Measurements from ENCODE around the gene AFAP1L2.

Gene AFAP1L2, protein sequence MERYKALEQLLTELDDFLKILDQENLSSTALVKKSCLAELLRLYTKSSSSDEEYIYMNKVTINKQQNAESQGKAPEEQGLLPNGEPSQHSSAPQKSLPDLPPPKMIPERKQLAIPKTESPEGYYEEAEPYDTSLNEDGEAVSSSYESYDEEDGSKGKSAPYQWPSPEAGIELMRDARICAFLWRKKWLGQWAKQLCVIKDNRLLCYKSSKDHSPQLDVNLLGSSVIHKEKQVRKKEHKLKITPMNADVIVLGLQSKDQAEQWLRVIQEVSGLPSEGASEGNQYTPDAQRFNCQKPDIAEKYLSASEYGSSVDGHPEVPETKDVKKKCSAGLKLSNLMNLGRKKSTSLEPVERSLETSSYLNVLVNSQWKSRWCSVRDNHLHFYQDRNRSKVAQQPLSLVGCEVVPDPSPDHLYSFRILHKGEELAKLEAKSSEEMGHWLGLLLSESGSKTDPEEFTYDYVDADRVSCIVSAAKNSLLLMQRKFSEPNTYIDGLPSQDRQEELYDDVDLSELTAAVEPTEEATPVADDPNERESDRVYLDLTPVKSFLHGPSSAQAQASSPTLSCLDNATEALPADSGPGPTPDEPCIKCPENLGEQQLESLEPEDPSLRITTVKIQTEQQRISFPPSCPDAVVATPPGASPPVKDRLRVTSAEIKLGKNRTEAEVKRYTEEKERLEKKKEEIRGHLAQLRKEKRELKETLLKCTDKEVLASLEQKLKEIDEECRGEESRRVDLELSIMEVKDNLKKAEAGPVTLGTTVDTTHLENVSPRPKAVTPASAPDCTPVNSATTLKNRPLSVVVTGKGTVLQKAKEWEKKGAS

DNA sequence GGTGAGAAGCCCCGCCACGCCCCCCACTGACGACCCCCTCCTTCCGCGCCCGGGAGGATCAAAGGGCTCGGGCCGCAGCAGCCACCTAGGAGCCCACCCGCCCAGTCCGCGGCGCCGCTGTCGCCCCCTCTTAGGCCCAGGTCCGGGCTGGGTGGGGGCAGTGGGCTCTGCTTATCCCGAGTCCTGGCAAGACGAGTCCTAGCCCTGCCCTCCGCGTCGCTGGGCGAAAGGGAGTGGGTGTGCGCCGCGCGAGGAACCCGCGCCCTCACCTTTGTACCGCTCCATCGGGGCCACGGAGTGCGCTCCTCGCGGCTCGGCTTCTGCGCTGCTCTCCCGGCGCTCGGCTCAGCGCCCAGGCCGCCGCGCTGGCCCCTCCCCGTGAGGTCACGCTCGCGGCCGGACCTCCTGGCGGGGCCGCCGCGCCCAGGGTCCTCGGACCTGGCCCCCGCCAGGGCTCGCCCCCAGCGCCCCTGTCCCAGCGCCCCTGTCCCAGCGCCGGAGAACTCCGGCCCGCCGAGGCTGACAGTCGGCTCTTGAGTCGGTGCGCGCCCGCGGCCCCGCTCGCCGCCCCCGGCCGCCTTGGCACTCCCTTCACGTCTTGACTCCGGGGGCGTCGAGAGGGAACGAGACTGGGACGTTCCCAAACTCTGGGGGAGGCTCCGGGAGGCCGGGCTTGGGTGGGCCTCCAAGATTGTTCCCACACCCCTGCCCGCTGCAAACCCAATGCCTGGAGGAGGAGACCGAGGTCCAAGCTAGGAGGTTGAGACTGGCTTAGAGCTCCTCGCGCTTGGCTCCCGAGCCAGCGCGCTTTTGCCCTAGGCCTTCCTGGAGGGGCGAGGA is at the start of gene AFAP1L2:
Gene AFAP1L2 (minus strand): TSS at position 332 of the 840 bp plus-strand sequence. CDS start 47 bp downstream, at position 285.
- DNase-seq = no peak

GRCh38 chr10:114453576-114453975 is 49.3 kb upstream of the AFAP1L2 start:
- DNase-seq = no peak

GRCh38 chr10:114448897-114449296 is 44.6 kb upstream of the AFAP1L2 start:
- no peak for DNase-seq

DNA sequence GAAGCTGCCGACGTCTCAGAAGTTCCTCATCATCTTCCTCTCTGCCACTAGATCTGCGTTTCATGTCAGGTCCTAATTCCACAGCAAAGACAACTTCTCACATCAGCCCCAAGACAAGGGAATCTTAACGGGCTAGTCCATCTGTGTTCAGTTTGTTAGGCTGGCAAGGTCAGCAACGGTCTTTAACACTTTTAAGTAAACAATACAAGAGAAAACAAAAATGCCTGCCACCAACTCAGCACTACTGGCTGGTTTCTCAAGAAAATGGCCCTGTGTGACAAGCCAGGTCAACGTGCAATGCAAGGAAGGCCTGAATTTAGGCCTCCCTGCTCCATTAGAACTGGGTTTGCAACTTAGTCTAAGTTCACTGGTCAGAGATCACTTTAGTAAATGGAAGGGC is 41.0 kb upstream of the AFAP1L2 start:
- no peak for DNase-seq

- DNase-seq = no peak
These were observed 40.5 kb upstream of the AFAP1L2 start for GRCh38 chr10:114444819-114445218.

GRCh38 chr10:114442091-114442630 is 37.9 kb upstream of the AFAP1L2 start:
- no peak for DNase-seq

GRCh38 chr10:114441107-114441506 is 36.8 kb upstream of the AFAP1L2 start:
- DNase-seq = no peak

DNA sequence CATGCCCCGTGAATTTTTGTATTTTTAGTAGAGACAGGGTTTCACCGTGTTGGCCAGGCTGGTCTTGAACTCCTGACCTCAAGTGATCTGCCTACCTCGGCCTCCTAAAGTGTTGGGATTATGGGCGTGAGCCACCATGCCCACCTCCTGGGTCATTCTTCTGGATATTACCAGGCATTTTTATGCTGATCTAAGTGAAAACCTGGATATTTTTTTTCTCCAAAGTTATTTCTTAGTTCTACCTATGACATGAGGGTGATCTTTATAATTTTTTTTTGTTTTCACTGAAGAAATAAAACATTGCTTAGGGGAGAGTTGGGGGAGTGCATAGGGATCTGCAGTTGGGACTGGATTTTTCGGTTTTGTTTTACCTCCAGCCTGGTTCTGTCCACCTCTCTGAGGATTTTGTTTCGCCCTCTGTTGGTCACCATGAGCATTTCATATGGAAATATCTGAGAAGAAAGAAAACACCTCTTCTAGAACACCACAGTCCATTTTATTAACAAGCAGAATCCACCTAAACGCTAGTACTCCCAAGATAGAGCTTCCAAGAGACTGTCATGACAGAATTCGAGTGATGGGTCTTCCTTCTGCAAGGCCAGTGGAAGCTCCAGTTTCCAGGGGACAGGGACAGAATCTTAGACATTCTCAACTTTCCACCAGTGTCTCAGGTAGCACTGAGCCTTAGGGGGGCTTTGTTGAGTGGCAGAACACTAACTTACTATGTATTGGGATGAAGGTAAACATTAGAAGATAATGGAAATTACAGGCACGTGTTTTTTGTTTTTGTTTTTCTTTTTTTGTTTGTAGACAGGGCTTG is 33.4 kb upstream of the AFAP1L2 start:
- DNase-seq = no peak

DNA sequence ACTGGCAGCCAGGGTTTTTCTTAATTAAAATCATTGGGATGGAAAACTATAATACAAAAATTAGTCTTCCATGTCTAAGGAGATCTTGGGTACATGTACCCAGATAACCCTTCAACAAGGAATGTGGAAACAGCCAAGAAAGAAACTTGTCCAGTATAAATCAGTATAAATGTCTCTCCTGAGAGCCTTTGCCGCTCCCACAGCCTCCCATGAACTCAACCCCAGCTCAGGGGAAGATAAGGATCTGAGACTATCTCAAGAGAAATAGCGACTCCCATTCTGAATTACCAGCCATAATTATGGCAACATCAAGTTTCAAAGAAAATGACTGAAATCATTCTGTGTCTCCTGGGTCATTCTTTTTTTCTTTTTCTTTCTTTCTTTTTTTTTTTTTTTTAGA is 32.6 kb upstream of the AFAP1L2 start:
- DNase-seq = no peak

DNA sequence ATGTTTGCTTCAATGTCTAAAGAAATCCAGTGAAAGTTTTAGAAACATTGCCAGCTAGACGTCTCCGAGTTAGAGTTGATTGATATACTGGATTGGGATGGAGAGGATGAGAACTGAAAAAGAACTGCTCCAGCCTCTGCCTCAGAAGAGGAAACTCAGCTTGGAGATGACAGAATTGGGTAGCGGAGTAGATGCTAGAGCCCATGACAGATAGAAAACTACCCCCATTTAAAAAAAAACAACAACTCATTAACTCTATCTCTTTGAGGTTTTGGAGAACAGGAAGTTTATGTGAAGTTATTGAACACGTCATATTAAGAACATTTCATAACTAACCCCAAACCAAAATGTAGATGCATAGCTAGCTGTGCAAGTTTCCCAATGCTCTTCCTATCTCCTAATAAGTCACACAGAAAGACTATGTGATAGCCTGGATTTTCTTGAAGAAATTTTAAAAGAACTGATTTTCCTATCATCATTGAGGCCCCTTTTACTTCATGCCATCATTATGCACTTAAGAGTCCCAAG is 28.3 kb upstream of the AFAP1L2 start:
- no peak for DNase-seq

DNA sequence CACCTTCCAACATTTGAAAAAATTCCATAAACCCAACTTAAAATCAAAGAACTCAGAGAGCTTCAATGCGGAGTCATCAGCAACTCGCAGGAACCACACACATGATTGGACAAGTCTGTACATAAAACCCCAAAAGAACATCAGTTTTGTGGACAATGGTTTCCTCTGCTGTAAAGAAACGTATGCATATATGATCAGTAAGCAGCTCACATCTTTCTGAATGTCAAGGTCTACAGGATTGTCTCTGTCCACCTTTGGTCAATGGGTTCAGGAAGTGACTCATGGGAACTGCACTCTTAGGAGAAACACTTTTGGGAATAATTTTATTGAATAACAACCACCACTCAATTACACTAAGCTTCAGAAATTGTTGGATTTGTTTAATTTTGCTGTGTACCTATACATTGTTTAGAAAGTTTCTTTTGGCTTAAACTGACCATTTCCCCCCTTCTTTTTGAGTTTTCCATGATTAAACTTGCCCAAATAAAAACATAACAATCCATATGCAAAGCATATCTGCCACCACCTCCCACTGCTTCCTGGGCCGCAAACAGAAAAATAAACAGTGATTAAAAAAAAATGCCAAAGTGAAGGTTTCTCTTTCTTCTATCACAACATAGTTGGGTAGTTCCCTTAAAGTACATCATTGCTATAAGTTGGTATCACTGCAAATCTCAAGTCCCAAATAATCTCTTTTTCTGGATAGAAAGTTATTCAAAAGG is 27.3 kb upstream of the AFAP1L2 start:
- DNase-seq = no peak

DNA sequence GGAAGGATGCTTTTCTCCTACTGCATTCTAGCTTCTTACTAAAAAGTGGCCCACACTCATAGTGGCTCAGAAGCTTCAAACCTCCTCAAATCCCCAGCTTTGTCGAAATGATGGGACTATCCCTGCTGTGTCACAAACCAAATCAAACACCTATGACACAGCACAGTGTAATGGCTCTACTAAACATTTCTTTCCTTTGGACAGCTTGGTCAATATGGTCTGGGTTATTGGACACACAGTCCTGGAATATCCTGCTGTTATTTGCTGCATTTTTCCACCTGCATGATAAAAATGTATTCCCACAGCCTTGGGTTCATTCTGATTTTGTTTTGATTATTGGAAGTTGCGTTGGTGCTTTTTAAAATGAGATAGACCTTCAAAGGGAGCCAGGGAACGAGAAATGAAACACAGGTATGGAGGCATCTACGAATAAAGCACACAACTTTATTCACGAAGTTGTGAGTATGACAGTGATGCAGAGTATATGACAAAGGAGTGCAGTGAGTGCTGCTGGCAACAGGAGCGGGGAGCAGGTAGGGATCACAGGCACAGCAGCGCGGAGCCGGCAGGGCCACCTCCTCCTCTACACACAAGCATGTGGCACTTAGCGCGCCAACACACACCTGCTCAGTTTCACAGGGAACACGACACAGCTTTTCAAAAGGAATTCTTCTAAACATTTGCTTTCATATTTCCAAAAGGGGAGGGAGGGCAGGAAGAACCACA is 26.5 kb upstream of the AFAP1L2 start:
- no peak for DNase-seq

DNA sequence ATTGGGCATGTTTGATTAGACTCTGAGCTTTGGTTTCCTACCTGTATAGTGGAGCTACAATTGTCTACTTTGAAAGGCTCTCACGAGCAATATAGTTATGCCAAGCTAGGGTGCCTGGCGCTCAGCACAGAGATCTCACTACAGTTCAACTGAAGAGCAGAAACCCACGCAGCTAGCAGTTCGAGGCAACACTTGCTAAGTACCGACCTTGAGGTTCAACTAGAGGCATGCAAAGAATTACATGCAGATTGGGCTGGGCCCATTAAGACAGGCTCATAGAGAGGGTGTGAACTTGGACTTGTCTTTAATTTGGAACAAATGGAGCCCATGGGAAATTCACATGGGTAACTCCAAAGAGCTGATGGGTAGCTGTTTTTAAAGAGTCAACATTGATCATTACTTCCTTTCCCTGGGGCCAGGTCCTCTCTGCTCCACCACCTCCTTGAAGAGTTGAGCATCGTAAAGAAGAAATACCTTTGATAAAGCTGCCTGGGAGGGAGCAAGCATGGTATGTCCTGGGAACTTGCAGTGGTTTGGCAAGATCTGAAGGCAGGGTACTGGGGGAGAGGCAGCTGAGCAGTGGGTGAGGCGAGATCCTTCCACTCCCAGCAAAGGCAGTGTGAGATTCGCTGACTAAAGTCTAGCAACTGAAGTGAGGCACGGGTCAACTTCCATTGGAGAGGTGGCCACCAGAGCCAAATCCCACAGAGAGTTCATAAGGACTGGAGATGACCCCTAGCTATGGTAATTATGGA is 25.5 kb upstream of the AFAP1L2 start:
- DNase-seq = no peak

- DNase-seq = no peak
These were observed 23.0 kb upstream of the AFAP1L2 start for GRCh38 chr10:114427124-114427852.

GRCh38 chr10:114426476-114426875 is 22.2 kb upstream of the AFAP1L2 start:
- DNase-seq = no peak

DNA sequence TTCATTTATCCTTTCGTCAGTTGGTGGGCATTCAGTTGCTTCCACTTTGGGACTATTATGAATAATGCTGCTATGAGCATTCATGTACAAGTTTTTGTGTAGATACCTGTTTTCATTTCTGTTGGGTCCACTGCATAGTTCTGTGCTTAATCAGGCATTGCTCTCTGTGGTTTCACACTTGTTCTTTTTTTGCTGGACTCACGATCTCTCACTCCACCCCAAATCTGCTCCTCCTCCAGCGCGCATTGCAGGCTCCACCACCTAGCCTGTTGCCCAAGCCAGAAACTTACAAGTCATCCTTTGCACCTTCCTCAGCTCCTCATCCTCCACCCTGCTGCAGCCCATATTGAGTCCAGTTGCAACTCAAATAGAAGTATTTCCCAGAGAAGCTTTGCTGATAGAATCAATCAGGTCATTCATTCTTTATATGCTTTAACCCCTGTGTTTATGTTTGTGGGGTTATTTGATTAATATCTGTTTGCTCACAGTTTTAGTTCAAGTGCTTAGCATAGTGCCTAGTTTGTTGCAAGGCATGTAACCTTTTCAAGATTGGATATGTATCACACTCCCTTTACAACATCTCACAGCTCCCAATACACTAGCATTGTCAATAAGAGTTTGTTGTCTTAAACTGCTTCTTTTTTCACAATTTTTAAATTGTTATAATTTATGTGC is 16.6 kb upstream of the AFAP1L2 start:
- DNase-seq = no peak

- no peak for DNase-seq
These were observed 13.8 kb upstream of the AFAP1L2 start for GRCh38 chr10:114418109-114418508.
